Measurements from ENCODE around the gene OR2T2.
"Not testable (repeated sequence)": the region's sequence is repeated elsewhere in the genome, so short reads cannot be mapped to it uniquely, and the experiment has no call there.

- TF ChIP-seq EZH2 (IDR thresholded peaks at IDR 0.05; ENCODE audit: low read depth); CTCF (conservative IDR thresholded peaks at IDR 0.05): not testable (repeated sequence)
These were observed 26.7 kb downstream of the OR2T2 start for GRCh38 chr1:248472111-248472510.
